Psoas muscle (tissue), 8 donors: ENCODE measurements around the gene LAMC1. TPM values are rescaled to one million over a fixed set of nuclear protein-coding genes. Genes with fewer than 3 reads are reported as not detected.
A peak's percentile ranks its signal among the peaks of the same experiment; 100 is the strongest.

Experiments used
- ATAC-seq, 4 donors: fragments of 200-7000 bp; cut with Tn5 transposase; one replicate each; pipeline ENCODE4 v1.9.1; 2020; ENCODE audit warnings: moderate library complexity in 3 of 4, mild to moderate bottlenecking in 2 of 4
- DNase-seq, 2 donors: peaks; one replicate each; pipeline ENCODE4 v3.0.0-alpha.2; 2020
- H3K27ac ChIP-seq: fragments of 200-600 bp; one replicate; pipeline ENCODE4 v1.8.0; 2022
- H3K27me3 ChIP-seq, 3 donors: fragments of 200-600 bp in 1 of 3; one replicate each; pipeline versions ENCODE4 v1.6.1 to v1.8.0; 2013 to 2022; ENCODE audit warnings: low read length in 2 of 3, mild to moderate bottlenecking in 2 of 3, moderate library complexity in 1 of 3; ENCODE audit not compliant: insufficient read depth in 3 of 3
- H3K36me3 ChIP-seq, 2 donors: fragments of 200-600 bp in 1 of 2; one replicate each; pipeline versions ENCODE4 v1.6.1 to v1.8.0; 2013 to 2022; ENCODE audit warnings: low read depth in 1 of 2, mild to moderate bottlenecking in 1 of 2, moderate library complexity in 1 of 2; ENCODE audit not compliant: insufficient read depth in 1 of 2
- H3K4me1 ChIP-seq: fragments of 200-600 bp; one replicate; pipeline ENCODE4 v1.8.0; 2022
- H3K4me3 ChIP-seq: fragments of 200-600 bp; one replicate; pipeline ENCODE4 v1.8.0; 2022; ENCODE audit warnings: mild to moderate bottlenecking
- H3K9me3 ChIP-seq: fragments of 200-600 bp; one replicate; pipeline ENCODE4 v1.8.0; 2022
- CTCF ChIP-seq: fragments of 200-600 bp; IDR thresholded peaks from one replicate; pipeline ENCODE4 v1.8.0; 2022; ENCODE audit warnings: antibody characterized with exemption
- WGBS, 3 donors: extraction: QIAGEN DNeasy Blood & Tissue Kit; methylation state at CpG; one replicate each; pipeline versions ENCODE4 v1.1.6 to v1.1.7; 2013; 5-methylcytosine and 5-hydroxymethylcytosine counted together
- intact Hi-C, 2 donors: fragments of 100-400 bp; cut with DNase I; formaldehyde crosslinking; loops; one replicate each; pipeline versions ENCODE4 v1.11.0 to v1.14.2; 2022
- polyA plus RNA-seq, 3 donors: library from polyadenylated mRNA; stranded (reverse); fragments of 200-250 nt; gene quantifications; one replicate each; pipeline ENCODE4 v1.2.3, GENCODE V29; 2013
- total RNA-seq, 4 donors: library from RNA; stranded (reverse); fragmentation: NEBNext Ultra II Directional in 2 of 4; extraction: Animal tissue kit (Norgen Biotek cat#: 25700) in 2 of 4; gene quantifications; one replicate each; pipeline versions ENCODE4 v1.2.1 to v1.2.4, GENCODE V29; 2021 to 2023
- donor health status: healthy with polysubstance abuse.
- donor health status: DM: no; HTN: no; CAD: no; lungs with moderate emphysema.
- donor health status: Bipolar disorder and iron deficiency.
- donor health status: healthy.
- donor health status: DM: yes; HTN: yes; CAD: no.
- donor health status: DM: no; HTN: no; CAD: no.
- donor health status: DM: no; HTN: no; CAD: no.
- donor health status: DM: yes; HTN: yes; CAD: no.

LAMC1 gene
- total and polyA plus RNA-seq, 7 donors = 28.0 to 94.4 (median 71.4) TPM

DNA sequence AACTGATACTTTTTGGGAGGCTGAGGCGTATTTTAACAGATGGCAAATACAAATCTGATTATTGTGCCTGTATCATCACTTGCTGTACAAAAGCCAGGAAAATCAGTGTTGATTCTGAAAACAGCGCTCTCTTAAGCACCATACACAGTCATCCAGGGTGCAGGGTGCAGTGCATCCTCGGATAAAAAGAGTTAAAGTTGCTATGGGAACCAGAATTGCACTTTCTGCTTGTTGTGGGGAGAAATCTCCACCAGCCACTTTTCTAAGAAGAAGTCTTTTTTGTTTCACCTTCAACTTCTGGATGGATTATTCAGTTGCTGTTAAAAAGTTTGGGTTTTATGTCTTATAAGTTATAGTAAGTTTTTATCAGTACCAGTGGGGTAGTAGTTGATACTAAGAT, 3.8 kb downstream of the LAMC1 start:
- 26 to 38% (median 31%) methylated on average over 3 of the region's 3 CpGs for WGBS, 3 donors

DNA sequence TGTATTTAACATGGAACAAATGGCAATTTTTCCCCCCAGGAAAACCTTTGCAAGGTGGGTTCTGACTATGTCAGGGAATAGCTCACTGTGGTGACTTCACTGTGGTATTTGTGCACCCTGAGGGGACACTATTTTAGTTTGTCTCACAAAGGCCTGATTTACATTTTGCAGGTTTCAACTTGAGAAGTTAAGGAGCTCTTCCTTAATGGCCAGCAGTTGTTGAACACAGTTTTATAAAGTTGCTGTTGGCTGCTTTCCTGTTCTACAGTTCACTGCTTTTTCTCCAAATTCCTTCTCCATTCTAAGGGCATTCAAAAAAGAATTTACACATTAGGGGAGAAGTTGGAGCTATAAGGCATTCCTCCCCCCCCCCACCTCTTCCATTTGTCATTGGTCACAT, 4.6 kb downstream of the LAMC1 start:
- no peak for ATAC-seq

More for the DNA sequence above, 3.8 kb downstream of the LAMC1 start:
- DNase-seq (no peak), ATAC-seq (no peak)
- Histone ChIP-seq H3K36me3 (peaks cover 0 to 5% of the 10 kb centered on the region in 2 donors), H3K9me3 (no peaks in the 10 kb centered on the region), H3K4me1 (peaks cover 69% of the 10 kb centered on the region), H3K4me3 (peak overlapping the region; percentile 89), H3K27me3 (no peaks in the 10 kb centered on the region), H3K27ac (no peak overlapping the region)
- no peak for TF ChIP-seq CTCF
- intact Hi-C loops = loop anchor here (5.0 kb wide), 1 partner anchor 75 kb away; no protein-coding TSS in a partner anchor

GRCh38 chr1:183029591-183030000, 6.4 kb downstream of the LAMC1 start:
- Histone ChIP-seq H3K27ac (no peak overlapping the region), H3K27me3 (no peaks in the 10 kb centered on the region), H3K4me3 (peak overlapping the region; percentile 27), H3K9me3 (no peaks in the 10 kb centered on the region), H3K4me1 (peaks cover 74% of the 10 kb centered on the region), H3K36me3 (peaks cover 0 to 14% of the 10 kb centered on the region in 2 donors)
- intact Hi-C loops = loop anchor here (5.0 kb wide), 1 partner anchor 73 kb away; no protein-coding TSS in a partner anchor
- no peak for DNase-seq
- no peak for ATAC-seq
- TF ChIP-seq CTCF = no peak
- WGBS, 3 donors = 59 to 74% (median 69%) methylated on average over 3 of the region's 3 CpGs

More for the DNA sequence above, 4.6 kb downstream of the LAMC1 start:
- peaks cover 74% of the 10 kb centered on the region for H3K4me1 ChIP-seq
- DNase-seq = no peak
- H3K27me3 ChIP-seq = no peaks in the 10 kb centered on the region
- peak overlapping the region; percentile 89 for H3K4me3 ChIP-seq
- no peaks in the 10 kb centered on the region for H3K9me3 ChIP-seq
- peaks cover 0 to 5% of the 10 kb centered on the region in 2 donors for H3K36me3 ChIP-seq
- H3K27ac ChIP-seq = no peak overlapping the region
- TF ChIP-seq CTCF = no peak
- intact Hi-C loops = loop anchor here (5.0 kb wide), 1 partner anchor 75 kb away; no protein-coding TSS in a partner anchor

DNA sequence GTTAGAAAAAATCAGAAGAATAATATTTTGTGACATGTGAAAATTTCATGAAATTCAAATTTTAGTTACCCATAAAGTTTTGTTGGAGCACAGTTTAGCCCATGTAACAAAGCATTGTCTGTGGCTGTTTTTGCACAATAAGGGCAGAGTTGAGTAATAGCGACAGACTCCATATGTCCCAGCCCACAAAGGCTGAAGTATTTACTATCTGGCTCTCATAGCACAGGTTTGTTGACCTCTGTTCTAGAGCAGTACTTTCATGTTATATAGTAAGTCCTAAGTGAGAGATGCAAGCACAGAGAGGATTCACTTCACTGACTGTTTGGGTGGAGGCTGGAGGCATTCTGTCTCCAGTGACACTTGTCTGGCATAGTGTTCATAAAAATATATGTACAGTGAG, 6.8 kb downstream of the LAMC1 start:
- Histone ChIP-seq H3K36me3 (peaks cover 0 to 14% of the 10 kb centered on the region in 2 donors), H3K4me1 (peaks cover 70% of the 10 kb centered on the region), H3K27me3 (no peaks in the 10 kb centered on the region), H3K9me3 (no peaks in the 10 kb centered on the region), H3K4me3 (peak overlapping the region; percentile 32), H3K27ac (no peak overlapping the region)
- DNase-seq = no peak
- ATAC-seq = peak in 2 of 4 donors; percentile 16 to 28
- no peak for TF ChIP-seq CTCF
- intact Hi-C loops = no loop called here
- WGBS, 3 donors = 77 to 91% (median 83%) methylated on average over 1 of the region's 1 CpG
